Measurements from ENCODE around the gene EPB41L1. TPM values are rescaled to one million over a fixed set of nuclear protein-coding genes. Genes with fewer than 3 reads are reported as not detected.

The EPB41L1 gene
- total RNA-seq, 2 donors from 2014 or later: 32.3 to 36.7 TPM

DNA sequence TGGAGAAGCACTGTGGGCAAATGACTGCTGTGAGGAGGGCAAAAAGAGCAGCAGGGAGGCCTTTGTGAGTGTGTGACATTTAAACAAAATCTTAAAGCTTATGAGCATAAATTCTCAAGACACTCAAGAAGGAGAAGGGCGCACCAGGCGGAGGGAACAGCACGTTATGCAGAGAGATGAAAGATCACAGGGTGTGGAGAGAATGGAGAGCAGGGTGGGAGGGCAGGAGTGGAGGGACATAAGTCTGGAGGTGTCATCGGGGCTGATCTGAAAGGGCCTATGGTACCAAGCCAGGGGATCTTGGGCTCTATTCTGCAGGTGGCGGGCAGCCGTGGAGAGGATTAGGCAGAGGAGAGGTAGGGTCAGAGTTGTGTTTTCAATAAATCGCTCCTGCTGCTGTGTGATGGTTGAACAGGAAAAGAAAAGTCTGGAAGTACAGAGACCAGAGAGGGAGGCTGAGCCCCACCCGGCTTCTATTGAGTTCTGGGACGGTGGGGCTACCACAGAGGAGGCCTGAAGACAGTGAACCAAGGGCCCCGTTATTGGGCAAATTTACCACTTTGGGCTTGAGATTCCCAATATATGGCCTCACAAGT lies 127.3 kb downstream of the EPB41L1 start:
- Histone ChIP-seq H3K27ac (ENCODE audit: low read depth, low read length) (no peak overlapping the region), H3K4me3 (ENCODE audit: low read length) (no peak overlapping the region), H3K9ac (ENCODE audit: extremely low read depth, low read length, poor library complexity, severe bottlenecking) (no peak overlapping the region), H3K4me1 (ENCODE audit: control insufficient read depth, insufficient read depth, low read length) (no peaks in the 10 kb centered on the region), H3K27me3 (ENCODE audit: control insufficient read depth, insufficient read depth, low read length, poor library complexity, severe bottlenecking) (no peaks in the 10 kb centered on the region), H3K9me3 (ENCODE audit: control insufficient read depth, low read length) (no peaks in the 10 kb centered on the region), H3K36me3 (ENCODE audit: control insufficient read depth, insufficient read depth, low read length) (no peaks in the 10 kb centered on the region)
- 94 to 95% methylated on average over 10 of the region's 10 CpGs for WGBS, 2 experiments (ENCODE audit: insufficient coverage in 1 of 2, insufficient read length in 1 of 2)
- no peak for DNase-seq
- Mint-ChIP-seq H3K4me3 (no peak overlapping the region), H3K27ac (no peak overlapping the region), H3K27me3 (ENCODE audit: insufficient read depth) (no peaks in the 10 kb centered on the region), H3K9me3 (no peaks in the 10 kb centered on the region), H3K36me3 (ENCODE audit: low read depth) (no peaks in the 10 kb centered on the region), H3K4me1 (no peaks in the 10 kb centered on the region)
- TF ChIP-seq, protein P1, sequence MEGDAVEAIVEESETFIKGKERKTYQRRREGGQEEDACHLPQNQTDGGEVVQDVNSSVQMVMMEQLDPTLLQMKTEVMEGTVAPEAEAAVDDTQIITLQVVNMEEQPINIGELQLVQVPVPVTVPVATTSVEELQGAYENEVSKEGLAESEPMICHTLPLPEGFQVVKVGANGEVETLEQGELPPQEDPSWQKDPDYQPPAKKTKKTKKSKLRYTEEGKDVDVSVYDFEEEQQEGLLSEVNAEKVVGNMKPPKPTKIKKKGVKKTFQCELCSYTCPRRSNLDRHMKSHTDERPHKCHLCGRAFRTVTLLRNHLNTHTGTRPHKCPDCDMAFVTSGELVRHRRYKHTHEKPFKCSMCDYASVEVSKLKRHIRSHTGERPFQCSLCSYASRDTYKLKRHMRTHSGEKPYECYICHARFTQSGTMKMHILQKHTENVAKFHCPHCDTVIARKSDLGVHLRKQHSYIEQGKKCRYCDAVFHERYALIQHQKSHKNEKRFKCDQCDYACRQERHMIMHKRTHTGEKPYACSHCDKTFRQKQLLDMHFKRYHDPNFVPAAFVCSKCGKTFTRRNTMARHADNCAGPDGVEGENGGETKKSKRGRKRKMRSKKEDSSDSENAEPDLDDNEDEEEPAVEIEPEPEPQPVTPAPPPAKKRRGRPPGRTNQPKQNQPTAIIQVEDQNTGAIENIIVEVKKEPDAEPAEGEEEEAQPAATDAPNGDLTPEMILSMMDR (conservative IDR thresholded peaks at IDR 0.05): no peak

Other genes with a start within 250 kb of the EPB41L1 start
- gene SCAND1, start 200.2 kb upstream of the EPB41L1 start, total RNA-seq: 10 to 100 TPM; 56.3 to 59.5 TPM
- gene CNBD2, start 186.2 kb upstream of the EPB41L1 start, total RNA-seq: 1 to 10 TPM; 1.3 to 1.9 TPM
- gene AAR2, start 81.7 kb downstream of the EPB41L1 start, total RNA-seq: 10 to 100 TPM; 23.5 to 24.3 TPM
- 10 to 100 TPM; 62.9 to 78.2 TPM for gene DLGAP4, start 151.6 kb downstream of the EPB41L1 start, total RNA-seq